ENCODE measurements around the gene FBXW8.

FBXW8 gene

DNA sequence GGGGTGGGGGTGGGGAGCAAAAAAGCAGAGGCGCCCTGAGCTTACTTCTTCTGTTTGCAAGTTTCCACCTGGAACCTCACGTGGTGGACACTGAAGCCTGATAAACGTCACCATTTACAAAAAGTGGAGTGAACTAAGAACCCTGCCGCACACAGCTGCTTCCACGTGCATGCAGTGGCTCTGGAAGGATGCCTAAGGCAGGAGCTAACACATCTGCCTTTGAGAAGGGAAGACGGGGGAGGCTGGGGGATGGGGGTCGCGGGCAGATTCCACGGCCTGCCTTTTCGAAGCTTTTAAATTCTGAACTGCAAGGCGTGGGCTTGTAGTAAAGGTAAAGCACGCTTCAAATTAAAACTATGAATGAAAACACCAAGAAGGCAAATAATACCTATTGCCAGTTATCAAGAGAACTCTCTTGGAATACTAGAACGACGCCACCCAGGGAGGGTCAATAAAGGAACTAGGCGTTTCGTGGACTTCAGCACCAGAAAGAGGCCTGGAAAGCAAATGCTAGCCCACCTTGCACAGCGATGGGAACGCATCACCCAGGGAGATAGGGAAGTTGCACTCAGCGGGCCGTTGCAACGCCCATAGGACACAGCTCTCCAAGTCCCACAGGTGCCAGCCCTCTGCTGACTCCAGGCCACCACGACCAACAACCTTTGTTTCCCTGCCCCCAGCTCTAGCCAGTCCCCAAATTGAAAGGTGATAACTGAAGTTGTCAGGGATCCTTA, 126.7 kb downstream of the FBXW8 start:
- Mint-ChIP-seq H3K4me1 (peaks cover 9 to 21% of the 10 kb centered on the region in 2 donors), H3K9me3 (no peaks in the 10 kb centered on the region), H3K4me3 (no peak overlapping the region), H3K27me3 (peaks cover 17 to 19% of the 10 kb centered on the region in 2 donors), H3K36me3 (peaks cover 0 to 5% of the 10 kb centered on the region in 2 donors), H3K27ac (no peak overlapping the region)
- DNase-seq (no peak), ATAC-seq (replicated peaks) (no peak)

- Mint-ChIP-seq H3K4me3 (no peak overlapping the region), H3K27ac (no peak overlapping the region), H3K36me3 (peaks cover 0 to 5% of the 10 kb centered on the region in 2 donors), H3K4me1 (peaks cover 4 to 14% of the 10 kb centered on the region in 2 donors), H3K27me3 (peaks cover 21 to 25% of the 10 kb centered on the region in 2 donors), H3K9me3 (no peaks in the 10 kb centered on the region)
- ATAC-seq (replicated peaks), result no peak
- no peak for DNase-seq
These were observed 127.4 kb downstream of the FBXW8 start for GRCh38 chr12:117038023-117038680.

GRCh38 chr12:117038919-117039318, 128.2 kb downstream of the FBXW8 start:
- no peak for DNase-seq
- H3K9me3 Mint-ChIP-seq, result no peaks in the 10 kb centered on the region
- H3K27ac Mint-ChIP-seq, result no peak overlapping the region
- H3K4me3 Mint-ChIP-seq, result no peak overlapping the region
- H3K36me3 Mint-ChIP-seq, result peaks cover 0 to 3% of the 10 kb centered on the region in 2 donors
- peaks cover 0 to 9% of the 10 kb centered on the region in 2 donors for H3K4me1 Mint-ChIP-seq
- ATAC-seq (replicated peaks), result no peak
- H3K27me3 Mint-ChIP-seq, result peaks cover 13 to 17% of the 10 kb centered on the region in 2 donors

DNA sequence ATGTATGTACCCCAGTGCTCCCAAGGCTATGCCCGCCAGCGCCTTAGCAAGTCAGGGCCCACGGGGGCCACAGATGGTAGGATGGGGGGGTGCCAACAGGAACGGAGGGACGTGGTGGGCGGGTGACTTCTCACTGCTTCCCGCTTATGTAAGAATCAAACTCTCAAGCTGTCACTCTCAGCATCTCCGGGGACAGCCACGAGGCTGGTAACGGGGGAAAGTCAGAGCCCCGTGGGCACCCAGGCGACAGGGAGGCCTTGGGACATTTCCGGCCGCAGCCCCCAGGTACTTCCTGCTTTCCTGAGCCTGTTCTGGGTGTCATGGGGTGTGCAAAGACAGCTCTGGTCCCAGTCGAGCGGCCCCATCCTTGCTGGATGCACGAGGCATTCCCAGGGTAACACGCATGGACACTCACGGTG, 129.2 kb downstream of the FBXW8 start:
- ATAC-seq (replicated peaks), result no peak
- Mint-ChIP-seq H3K27ac (no peak overlapping the region), H3K27me3 (peaks cover 8 to 16% of the 10 kb centered on the region in 2 donors), H3K9me3 (no peaks in the 10 kb centered on the region), H3K36me3 (no peaks in the 10 kb centered on the region), H3K4me1 (peaks cover 0 to 14% of the 10 kb centered on the region in 2 donors), H3K4me3 (no peak overlapping the region)
- DNase-seq, result no peak

DNA sequence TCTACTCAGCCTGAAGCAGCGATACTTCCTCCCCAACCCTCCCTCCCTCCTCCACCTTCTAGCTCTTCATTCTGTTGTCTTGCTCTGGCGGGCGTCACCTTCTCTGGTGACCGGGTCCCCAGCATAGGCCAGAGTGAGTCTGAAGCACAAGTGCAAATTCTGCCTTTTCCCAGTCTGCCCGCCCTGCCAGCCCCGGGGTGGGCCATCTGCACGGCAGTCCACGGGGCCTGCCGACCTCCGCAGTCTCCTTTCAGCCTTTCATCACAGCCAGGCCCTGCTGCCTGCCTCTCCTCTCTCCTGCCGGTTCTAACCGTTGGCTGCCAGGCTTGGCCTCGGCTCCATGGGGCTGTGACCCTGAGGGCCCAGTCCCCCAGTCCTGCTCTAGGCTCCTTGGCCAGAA, 129.7 kb downstream of the FBXW8 start:
- Mint-ChIP-seq H3K27ac (no peak overlapping the region), H3K4me1 (peaks cover 4 to 20% of the 10 kb centered on the region in 2 donors), H3K27me3 (peaks cover 8 to 18% of the 10 kb centered on the region in 2 donors), H3K9me3 (no peaks in the 10 kb centered on the region), H3K36me3 (no peaks in the 10 kb centered on the region), H3K4me3 (no peak overlapping the region)
- no peak for ATAC-seq (replicated peaks)
- no peak for DNase-seq

DNA sequence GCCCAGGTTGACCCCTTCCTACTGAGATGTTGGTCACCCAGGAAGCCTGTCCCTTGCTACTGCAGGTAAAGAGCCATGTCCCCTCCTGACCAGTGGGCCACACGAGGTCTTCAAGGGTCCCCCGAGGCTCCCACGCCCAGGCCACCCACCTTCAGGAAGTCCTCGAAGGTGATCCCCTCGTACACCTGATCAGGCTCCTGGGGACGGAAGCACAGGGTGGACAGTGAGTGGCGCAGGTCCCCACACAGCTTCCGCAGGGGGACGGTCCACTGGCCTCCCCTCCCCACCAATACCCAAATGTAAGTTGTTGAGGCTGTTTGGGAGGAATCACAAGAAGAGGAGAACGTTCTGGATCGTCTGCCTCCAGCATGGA, 131.0 kb downstream of the FBXW8 start:
- ATAC-seq (replicated peaks) (no peak), DNase-seq (no peak)
- peak overlapping the region; percentile 9 for H3K27ac Mint-ChIP-seq
- H3K4me3 Mint-ChIP-seq, result no peak overlapping the region
- H3K9me3 Mint-ChIP-seq, result no peaks in the 10 kb centered on the region
- peaks cover 12 to 25% of the 10 kb centered on the region in 2 donors for H3K27me3 Mint-ChIP-seq
- H3K36me3 Mint-ChIP-seq, result no peaks in the 10 kb centered on the region
- H3K4me1 Mint-ChIP-seq, result peaks cover 8 to 24% of the 10 kb centered on the region in 2 donors

DNA sequence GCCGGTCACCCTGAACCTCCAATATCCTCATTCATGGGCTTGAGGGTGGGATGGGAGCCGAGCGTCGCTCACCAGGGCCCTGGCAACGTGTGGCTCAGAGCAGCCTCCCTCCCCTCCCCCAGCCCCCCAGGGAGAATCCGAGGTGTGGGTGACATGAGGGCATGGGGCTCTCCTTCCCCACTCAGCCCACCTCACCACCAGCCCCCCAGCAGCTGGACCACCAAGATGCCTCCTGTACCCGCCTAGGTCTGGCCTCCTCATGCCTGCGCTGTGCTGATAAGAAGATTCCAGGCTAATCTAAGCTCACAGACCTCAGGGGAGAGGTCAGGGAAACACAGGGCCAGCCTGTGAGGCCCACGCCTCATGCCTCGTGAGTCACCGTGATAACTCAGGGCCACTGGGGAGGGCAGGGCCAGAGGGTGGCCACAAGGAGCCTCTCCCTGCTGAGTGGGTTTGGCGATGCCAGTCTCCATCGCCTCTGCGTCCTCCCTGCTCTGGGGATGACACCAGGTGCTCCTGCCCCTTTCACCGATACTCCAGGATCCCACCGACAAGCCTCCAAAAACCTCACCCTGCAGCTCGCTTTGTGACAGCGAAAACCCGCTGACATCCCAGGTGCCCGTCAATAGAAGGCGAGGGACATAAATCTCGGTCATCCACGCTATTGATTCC, 131.6 kb downstream of the FBXW8 start:
- Mint-ChIP-seq H3K9me3 (no peaks in the 10 kb centered on the region), H3K36me3 (no peaks in the 10 kb centered on the region), H3K4me1 (peaks cover 8 to 24% of the 10 kb centered on the region in 2 donors), H3K27ac (no peak overlapping the region), H3K4me3 (no peak overlapping the region), H3K27me3 (peaks cover 12 to 25% of the 10 kb centered on the region in 2 donors)
- ATAC-seq (replicated peaks) (no peak), DNase-seq (no peak)

- H3K27me3 Mint-ChIP-seq, result peaks cover 12 to 25% of the 10 kb centered on the region in 2 donors
- peaks cover 8 to 24% of the 10 kb centered on the region in 2 donors for H3K4me1 Mint-ChIP-seq
- DNase-seq, result no peak
- H3K27ac Mint-ChIP-seq, result no peak overlapping the region
- H3K9me3 Mint-ChIP-seq, result no peaks in the 10 kb centered on the region
- H3K4me3 Mint-ChIP-seq, result no peak overlapping the region
- no peak for ATAC-seq (replicated peaks)
- no peaks in the 10 kb centered on the region for H3K36me3 Mint-ChIP-seq
These were observed 132.1 kb downstream of the FBXW8 start for GRCh38 chr12:117042862-117043261.

DNA sequence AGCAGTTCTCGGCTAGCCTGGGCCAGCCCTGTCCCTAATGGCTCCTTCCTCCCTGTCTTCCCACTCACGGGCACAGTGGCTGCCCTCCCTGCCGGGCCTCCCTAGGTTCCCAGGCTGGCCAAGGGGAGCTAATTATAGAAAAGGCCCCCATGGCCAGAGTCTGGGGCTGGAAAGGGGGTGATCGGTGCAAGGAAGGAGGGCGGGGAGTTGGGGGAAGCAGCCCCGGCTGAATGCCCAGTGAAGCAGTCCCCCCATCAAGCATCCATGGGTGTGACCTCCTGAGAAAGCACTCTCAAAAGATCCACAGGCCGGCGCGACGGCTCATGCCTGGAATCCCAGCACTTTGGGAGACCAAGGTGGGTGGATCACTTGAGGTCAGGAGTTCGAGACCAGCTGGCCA, 133.6 kb downstream of the FBXW8 start:
- no peak overlapping the region for H3K4me3 Mint-ChIP-seq
- H3K27ac Mint-ChIP-seq, result no peak overlapping the region
- H3K27me3 Mint-ChIP-seq, result peaks cover 12 to 25% of the 10 kb centered on the region in 2 donors
- DNase-seq, result no peak
- peaks cover 8 to 24% of the 10 kb centered on the region in 2 donors for H3K4me1 Mint-ChIP-seq
- no peaks in the 10 kb centered on the region for H3K9me3 Mint-ChIP-seq
- H3K36me3 Mint-ChIP-seq, result peaks cover 0 to 4% of the 10 kb centered on the region in 2 donors
- no peak for ATAC-seq (replicated peaks)

DNA sequence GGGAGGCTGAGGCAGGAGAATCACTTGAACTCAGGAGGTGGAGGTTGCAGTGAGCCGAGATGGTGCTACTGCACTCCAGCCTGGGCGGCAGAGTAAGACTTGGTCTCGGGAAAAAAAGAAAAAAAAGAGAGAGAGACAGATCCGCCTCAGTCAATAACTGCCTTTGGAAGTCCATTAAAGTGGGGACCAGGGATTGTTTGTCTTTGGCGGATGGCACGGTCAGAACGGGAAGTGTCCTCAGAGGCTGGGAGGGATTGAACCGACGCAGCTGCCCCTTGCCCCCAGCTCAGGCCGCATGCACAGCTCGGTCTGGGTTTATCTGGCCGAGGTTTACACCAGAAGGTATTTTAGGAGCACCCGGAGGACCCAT, 134.0 kb downstream of the FBXW8 start:
- Mint-ChIP-seq H3K9me3 (no peaks in the 10 kb centered on the region), H3K4me1 (peaks cover 8 to 24% of the 10 kb centered on the region in 2 donors), H3K27ac (no peak overlapping the region), H3K4me3 (peak overlapping the region; percentile 25 to 34), H3K27me3 (peaks cover 12 to 25% of the 10 kb centered on the region in 2 donors), H3K36me3 (peaks cover 0 to 4% of the 10 kb centered on the region in 2 donors)
- ATAC-seq (replicated peaks) (no peak), DNase-seq (no peak)

GRCh38 chr12:117045160-117046010, 134.6 kb downstream of the FBXW8 start:
- Mint-ChIP-seq H3K4me3 (peak overlapping the region; percentile 25 to 34), H3K27me3 (peaks cover 12 to 25% of the 10 kb centered on the region in 2 donors), H3K27ac (no peak overlapping the region), H3K36me3 (peaks cover 0 to 4% of the 10 kb centered on the region in 2 donors), H3K9me3 (no peaks in the 10 kb centered on the region), H3K4me1 (peaks cover 8 to 19% of the 10 kb centered on the region in 2 donors)
- peak; percentile 61 to 70 for ATAC-seq (replicated peaks)
- no peak for DNase-seq

DNA sequence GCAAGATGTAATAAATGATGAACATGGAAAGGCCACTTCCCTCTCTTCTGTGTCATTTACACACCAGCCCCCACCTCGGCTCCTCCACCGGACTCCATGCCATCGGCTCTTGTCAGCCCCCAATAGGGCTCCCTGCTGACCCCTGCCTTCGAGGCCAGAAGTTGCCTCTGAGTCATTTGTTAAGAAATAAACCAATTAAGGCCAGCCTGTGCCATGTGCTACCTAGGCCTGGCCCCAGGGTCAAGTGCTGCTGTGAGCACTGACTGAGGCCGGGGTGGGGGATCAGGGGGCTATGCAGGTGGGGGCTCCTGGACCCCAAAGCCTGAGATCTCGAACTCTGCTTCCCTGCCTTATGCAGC, 135.2 kb downstream of the FBXW8 start:
- ATAC-seq (replicated peaks) (peak in 1 of 2 donors; percentile 10), DNase-seq (no peak)
- Mint-ChIP-seq H3K9me3 (no peaks in the 10 kb centered on the region), H3K4me3 (no peak overlapping the region), H3K27me3 (peaks cover 12 to 19% of the 10 kb centered on the region in 2 donors), H3K4me1 (peaks cover 8 to 15% of the 10 kb centered on the region in 2 donors), H3K27ac (no peak overlapping the region), H3K36me3 (peaks cover 0 to 4% of the 10 kb centered on the region in 2 donors)

- no peak for DNase-seq
- no peak for ATAC-seq (replicated peaks)
- peaks cover 8 to 15% of the 10 kb centered on the region in 2 donors for H3K4me1 Mint-ChIP-seq
- H3K4me3 Mint-ChIP-seq, result no peak overlapping the region
- peaks cover 12 to 19% of the 10 kb centered on the region in 2 donors for H3K27me3 Mint-ChIP-seq
- peaks cover 0 to 4% of the 10 kb centered on the region in 2 donors for H3K36me3 Mint-ChIP-seq
- no peaks in the 10 kb centered on the region for H3K9me3 Mint-ChIP-seq
- H3K27ac Mint-ChIP-seq, result no peak overlapping the region
These were observed 135.7 kb downstream of the FBXW8 start for GRCh38 chr12:117046425-117046824.

All from stimulated activated naive B cell treated with anti-CD40 and anti-IgM and Interleukin-4, amounts not matched to agents 10 μg/mL and 1 μg/mL and 100 μg/mL, for 72 hours (primary cell).